ENCODE measurements around the gene CCL19.

The CCL19 gene

DNA sequence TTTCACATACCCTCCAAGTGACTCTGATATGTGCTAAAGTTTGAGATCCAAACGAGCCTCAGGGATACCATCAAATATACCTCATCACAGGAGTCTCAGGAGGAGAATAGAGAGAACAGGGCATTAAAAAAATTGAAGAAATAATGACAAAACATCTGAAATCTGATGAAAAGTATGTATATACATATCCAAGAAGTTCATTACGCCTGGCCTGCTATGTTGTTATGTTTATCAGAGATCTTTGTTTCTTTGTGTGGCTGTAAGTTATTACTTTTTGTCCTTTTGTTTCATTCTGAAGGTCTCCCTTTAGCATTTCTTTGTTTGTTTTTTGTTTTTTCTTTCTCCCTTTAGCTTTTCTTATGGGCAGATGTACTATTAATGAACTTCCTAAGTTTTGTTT lies 2.5 kb upstream of the CCL19 start:
- no peak overlapping the region for H3K4me3 ChIP-seq (ENCODE audit: low read depth, low read length)
- TF ChIP-seq, protein P1, sequence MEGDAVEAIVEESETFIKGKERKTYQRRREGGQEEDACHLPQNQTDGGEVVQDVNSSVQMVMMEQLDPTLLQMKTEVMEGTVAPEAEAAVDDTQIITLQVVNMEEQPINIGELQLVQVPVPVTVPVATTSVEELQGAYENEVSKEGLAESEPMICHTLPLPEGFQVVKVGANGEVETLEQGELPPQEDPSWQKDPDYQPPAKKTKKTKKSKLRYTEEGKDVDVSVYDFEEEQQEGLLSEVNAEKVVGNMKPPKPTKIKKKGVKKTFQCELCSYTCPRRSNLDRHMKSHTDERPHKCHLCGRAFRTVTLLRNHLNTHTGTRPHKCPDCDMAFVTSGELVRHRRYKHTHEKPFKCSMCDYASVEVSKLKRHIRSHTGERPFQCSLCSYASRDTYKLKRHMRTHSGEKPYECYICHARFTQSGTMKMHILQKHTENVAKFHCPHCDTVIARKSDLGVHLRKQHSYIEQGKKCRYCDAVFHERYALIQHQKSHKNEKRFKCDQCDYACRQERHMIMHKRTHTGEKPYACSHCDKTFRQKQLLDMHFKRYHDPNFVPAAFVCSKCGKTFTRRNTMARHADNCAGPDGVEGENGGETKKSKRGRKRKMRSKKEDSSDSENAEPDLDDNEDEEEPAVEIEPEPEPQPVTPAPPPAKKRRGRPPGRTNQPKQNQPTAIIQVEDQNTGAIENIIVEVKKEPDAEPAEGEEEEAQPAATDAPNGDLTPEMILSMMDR (conservative IDR thresholded peaks at IDR 0.05; ENCODE audit: low read depth, low read length), result no peak
- no peak for DNase-seq (ENCODE audit: low read depth)

DNA sequence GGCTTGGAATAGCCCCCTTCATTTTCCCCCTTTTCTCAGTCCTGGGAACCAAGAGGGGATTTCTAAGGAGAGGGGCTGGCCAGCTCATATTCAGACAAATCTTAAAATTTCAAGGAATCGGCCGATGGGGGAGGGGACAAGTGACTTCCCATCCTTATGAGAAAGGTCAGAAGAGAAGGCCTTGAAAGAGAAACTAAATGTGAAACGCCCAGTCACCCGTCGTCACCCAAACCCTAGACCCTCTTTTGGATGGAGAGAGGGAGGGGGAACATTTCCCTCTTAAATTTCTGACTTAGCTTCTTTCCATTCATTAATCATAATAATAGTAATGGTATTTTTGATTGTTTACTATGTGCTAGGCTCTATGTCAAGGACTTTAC lies 850 bp upstream of the CCL19 start:
- no peak for DNase-seq (ENCODE audit: low read depth)
- H3K4me3 ChIP-seq (ENCODE audit: low read depth, low read length), result no peak overlapping the region
- TF ChIP-seq, protein P1 (conservative IDR thresholded peaks at IDR 0.05; ENCODE audit: low read depth, low read length), result no peak

DNA sequence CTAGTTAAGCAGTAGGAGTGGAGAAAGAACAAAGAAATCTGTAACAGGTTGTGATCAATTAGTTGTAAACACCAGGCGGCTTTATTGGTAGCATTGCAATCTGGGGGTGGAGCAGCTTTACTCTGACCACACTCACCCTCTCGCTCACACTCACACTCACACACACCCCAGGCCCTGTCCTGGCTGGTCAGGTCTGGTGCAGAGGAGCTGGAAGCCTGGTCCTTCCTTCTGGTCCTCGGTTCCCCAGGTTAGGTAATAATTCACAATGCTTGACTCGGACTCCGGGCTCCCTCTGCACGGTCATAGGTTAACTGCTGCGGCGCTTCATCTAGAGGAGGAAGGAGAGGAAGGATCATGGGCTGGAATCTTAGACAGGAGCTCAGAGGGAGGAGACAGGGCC lies 1.6 kb downstream of the CCL19 start:
- no peak overlapping the region for H3K4me3 ChIP-seq (ENCODE audit: low read depth, low read length)
- TF ChIP-seq, protein P1 (conservative IDR thresholded peaks at IDR 0.05; ENCODE audit: low read depth, low read length), result no peak
- no peak for DNase-seq (ENCODE audit: low read depth)

DNA sequence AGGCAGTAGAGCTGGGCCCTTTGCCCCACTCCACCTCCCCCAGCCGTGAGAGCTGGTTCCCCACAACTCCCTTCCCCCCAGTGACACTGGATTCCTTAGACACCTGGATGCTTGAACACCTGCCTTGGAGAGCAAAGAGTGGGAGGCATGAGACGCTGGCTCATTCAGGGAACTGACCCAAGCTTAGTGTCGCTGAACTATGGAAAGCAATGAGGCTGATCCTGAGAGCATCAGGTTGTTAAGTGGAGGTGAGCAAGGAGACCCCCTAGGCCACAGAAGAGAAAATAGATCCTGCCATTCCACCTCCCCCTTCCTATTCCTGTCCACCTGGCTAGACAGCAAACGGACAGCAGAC lies 2.0 kb downstream of the CCL19 start:
- no peak overlapping the region for H3K4me3 ChIP-seq (ENCODE audit: low read depth, low read length)
- no peak for DNase-seq (ENCODE audit: low read depth)
- TF ChIP-seq, protein P1 (conservative IDR thresholded peaks at IDR 0.05; ENCODE audit: low read depth, low read length), result no peak

DNA sequence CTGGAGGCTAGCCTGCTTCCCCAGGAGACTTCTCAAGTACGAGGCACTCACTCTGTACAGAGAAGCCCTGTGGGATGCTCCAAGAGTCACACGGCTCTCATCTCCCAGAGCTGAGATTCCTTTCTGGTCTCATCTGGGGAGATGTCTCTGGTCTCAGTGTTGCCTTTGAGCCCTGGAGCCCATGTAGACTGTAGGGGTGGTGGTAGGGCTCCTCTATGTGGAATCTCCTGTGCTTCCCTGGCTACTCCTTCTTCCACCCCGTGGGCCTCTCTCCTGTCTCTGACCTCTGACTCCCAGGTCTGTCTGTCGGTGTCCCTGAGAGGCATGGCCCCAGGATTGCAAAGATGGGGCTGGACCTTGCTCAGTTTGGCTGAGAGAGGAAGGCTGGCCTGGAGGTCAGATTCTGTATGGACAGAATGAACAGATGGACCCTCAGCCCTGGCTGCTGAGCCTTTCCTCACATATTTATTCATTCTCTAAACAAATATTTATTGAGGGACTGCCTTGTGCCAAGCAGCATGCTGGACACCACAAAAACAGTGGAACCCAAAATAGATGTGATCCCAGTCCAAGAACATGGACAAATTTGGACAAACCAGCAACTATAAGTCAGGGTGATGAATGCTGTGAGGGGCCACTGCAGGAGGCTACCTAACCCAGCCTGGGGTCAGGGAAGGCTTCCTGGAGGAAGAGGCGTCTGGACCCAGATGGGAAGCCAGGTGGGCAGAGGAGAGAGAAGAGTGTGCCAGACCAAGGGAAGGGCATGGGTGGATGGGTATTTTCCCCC lies 2.6 kb downstream of the CCL19 start:
- no peak for DNase-seq (ENCODE audit: low read depth)

DNA sequence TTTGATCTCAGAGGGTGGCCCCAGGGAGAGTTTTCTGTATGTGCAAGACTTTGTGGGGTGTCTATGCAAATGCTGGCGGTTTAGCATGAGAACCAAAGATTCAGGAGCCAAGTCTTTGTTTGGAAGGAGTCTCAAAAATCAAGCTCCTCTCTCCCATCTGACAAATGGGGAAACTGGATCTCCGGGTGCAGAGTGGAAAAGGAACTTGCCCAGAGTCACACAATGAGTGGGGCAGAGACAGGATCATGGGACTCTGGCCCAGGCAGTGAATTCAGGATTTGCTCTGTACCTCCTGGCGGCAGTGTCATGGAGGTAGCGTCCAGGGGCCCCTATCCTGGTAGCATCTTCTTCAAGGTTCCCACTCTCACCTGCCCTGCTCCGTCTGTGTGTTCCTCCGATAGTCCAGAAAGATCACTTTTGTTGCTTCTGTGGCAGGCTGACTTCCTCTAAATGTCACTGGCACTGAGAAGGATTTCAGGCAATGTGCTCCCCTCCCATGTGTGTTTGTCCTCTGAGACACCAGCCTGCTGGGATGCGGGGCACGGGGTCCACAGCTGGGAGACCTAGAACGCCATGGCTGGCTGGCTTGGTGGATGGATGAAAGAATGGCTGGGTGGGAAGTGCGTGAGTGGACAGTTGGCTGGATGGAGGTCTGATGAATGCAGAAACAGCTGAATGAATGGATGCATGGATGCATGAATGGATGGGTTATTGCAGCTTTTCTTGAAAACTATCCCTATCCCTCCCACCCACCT lies 3.6 kb downstream of the CCL19 start:
- DNase-seq (ENCODE audit: low read depth), result no peak
- H3K4me3 ChIP-seq (ENCODE audit: low read depth, low read length), result no peak overlapping the region
- TF ChIP-seq, protein P1 (conservative IDR thresholded peaks at IDR 0.05; ENCODE audit: low read depth, low read length), result no peak

More for the DNA sequence above, 2.6 kb downstream of the CCL19 start:
- H3K4me3 ChIP-seq (ENCODE audit: low read depth, low read length), result no peak overlapping the region
- TF ChIP-seq, protein P1 (conservative IDR thresholded peaks at IDR 0.05; ENCODE audit: low read depth, low read length), result no peak

Measured in choroid plexus epithelial cell (primary cell).